ENCODE results near the gene PROM2.

The PROM2 gene

GRCh38 chr2:95334916-95335641, 60.8 kb downstream of the PROM2 start:
- no peak for TF ChIP-seq CTCF (IDR thresholded peaks at IDR 0.05)

GRCh38 chr2:95336406-95336805, 62.2 kb downstream of the PROM2 start:
- H3K4me3 ChIP-seq = no peak overlapping the region
- no peak for DNase-seq (ENCODE audit: low spot score)
- no peak overlapping the region for H3K27ac ChIP-seq
- no peak for TF ChIP-seq CTCF (IDR thresholded peaks at IDR 0.05)

More at GRCh38 chr2:95334916-95335641, 60.8 kb downstream of the PROM2 start:
- Histone ChIP-seq H3K4me3 (no peak overlapping the region), H3K27ac (no peak overlapping the region)
- DNase-seq (ENCODE audit: low spot score) = no peak

GRCh38 chr2:95337829-95338228, 63.6 kb downstream of the PROM2 start:
- H3K27ac ChIP-seq = no peak overlapping the region
- no peak overlapping the region for H3K4me3 ChIP-seq
- DNase-seq (ENCODE audit: low spot score) = no peak
- no peak for TF ChIP-seq CTCF (IDR thresholded peaks at IDR 0.05)

Measured in coronary artery (tissue), 2 donors.